Head of caudate nucleus (tissue), 42 donors: Measurements from ENCODE around the gene ADAM19.

ENCODE experiments used
- DNase-seq, 42 donors: peaks; one replicate each; pipeline versions ENCODE4 v3.0.0 to v3.0.0-alpha.2; 2020 to 2021; ENCODE audit warnings: mixed read lengths in 7 of 42
- intact Hi-C: fragments of 100-400 bp; cut with DNase I; formaldehyde crosslinking; loops from one replicate; pipeline ENCODE4 v1.15.0; 2022

The ADAM19 gene

GRCh38 chr5:157566902-157567489, 8.6 kb downstream of the ADAM19 start:
- intact Hi-C loops, result no loop called here
- no peak for DNase-seq

- DNase-seq, result peak in 16 of 42 donors; percentile 12 to 77 (median 36)
- intact Hi-C loops, result no loop called here
Measured at GRCh38 chr5:157563929-157564716, 11.5 kb downstream of the ADAM19 start.

- intact Hi-C loops, result no loop called here
- peak in 5 of 42 donors; percentile 32 to 71 (median 48) for DNase-seq
Measured at GRCh38 chr5:157563373-157563928, 12.1 kb downstream of the ADAM19 start.

GRCh38 chr5:157562111-157562581, 13.4 kb downstream of the ADAM19 start:
- no peak for DNase-seq
- intact Hi-C loops, result no loop called here

GRCh38 chr5:157561110-157561509, 14.5 kb downstream of the ADAM19 start:
- no peak for DNase-seq
- intact Hi-C loops, result no loop called here

GRCh38 chr5:157559301-157559700, 16.3 kb downstream of the ADAM19 start:
- intact Hi-C loops, result no loop called here
- no peak for DNase-seq

GRCh38 chr5:157558681-157559080, 16.9 kb downstream of the ADAM19 start:
- intact Hi-C loops, result no loop called here
- DNase-seq, result no peak

GRCh38 chr5:157558041-157558595, 17.5 kb downstream of the ADAM19 start:
- no peak for DNase-seq
- intact Hi-C loops, result no loop called here

- intact Hi-C loops, result no loop called here
- DNase-seq, result peak in 1 of 42 donors; percentile 13
Measured at GRCh38 chr5:157556615-157557418, 18.8 kb downstream of the ADAM19 start.

- intact Hi-C loops, result no loop called here
- peak in 1 of 42 donors; percentile 14 for DNase-seq
Measured at GRCh38 chr5:157555037-157555640, 20.4 kb downstream of the ADAM19 start.

GRCh38 chr5:157554179-157555036, 21.2 kb downstream of the ADAM19 start:
- DNase-seq, result peak in 1 of 42 donors; percentile 17
- intact Hi-C loops, result no loop called here

- intact Hi-C loops, result no loop called here
- DNase-seq, result no peak
Measured at GRCh38 chr5:157552650-157553049, 22.9 kb downstream of the ADAM19 start.

GRCh38 chr5:157550663-157551062, 24.9 kb downstream of the ADAM19 start:
- intact Hi-C loops, result no loop called here
- DNase-seq, result no peak

- intact Hi-C loops, result no loop called here
- DNase-seq, result no peak
Measured at GRCh38 chr5:157549954-157550549, 25.5 kb downstream of the ADAM19 start.

- intact Hi-C loops, result no loop called here
- DNase-seq, result no peak
Measured at GRCh38 chr5:157549283-157549629, 26.3 kb downstream of the ADAM19 start.

- intact Hi-C loops, result no loop called here
- no peak for DNase-seq
Measured at GRCh38 chr5:157548513-157549282, 26.9 kb downstream of the ADAM19 start.
